Measurements from ENCODE around the gene HIVEP1. TPM values are rescaled to one million over a fixed set of nuclear protein-coding genes. Genes with fewer than 3 reads are reported as not detected.
A peak's percentile ranks its signal among the peaks of the same experiment; 100 is the strongest.

HIVEP1 gene
- total RNA-seq, 1 experiment from 2014 or later = 24.3 TPM

DNA sequence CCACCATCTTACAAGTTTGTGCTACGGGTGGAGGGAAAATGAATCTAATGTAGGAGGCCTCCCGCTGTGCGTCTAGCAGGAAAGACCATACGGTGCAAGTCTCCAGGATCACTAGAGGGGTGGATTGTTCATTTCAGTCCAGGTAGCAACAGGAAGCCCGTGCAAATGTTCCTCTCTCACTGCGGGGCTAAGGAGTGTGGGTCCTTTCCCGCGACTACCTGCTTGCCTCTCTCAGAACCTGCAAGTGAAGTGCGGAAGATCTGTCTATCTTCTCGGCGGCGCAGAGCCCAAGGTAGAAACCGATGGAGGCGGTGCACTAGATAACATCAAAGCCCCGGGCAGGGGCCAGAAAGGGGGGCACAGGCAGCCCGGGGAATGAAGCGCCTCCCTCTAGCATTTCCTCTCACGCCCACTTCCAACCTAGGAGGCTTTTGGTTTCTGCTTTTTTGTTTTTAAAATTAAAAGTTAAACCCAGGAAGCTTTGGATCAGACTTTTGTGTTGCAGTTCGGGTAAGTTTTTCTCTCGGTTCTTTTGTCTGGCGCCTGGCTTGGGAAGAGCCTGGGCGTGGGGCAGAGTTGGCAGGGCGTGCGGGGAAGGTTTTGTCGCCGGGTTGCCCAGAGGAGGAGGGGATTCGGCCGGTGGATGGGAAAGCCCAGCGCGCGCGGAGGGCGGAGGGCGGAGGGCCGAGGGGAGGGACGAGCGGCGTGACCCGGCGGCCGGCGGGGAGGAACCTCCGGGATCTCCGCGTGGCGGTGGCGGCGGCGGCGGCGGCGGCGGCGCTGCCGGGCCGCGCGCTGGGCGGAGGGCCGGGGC, 3.5 kb upstream of the HIVEP1 start:
- ChIA-PET CTCF (no interaction called here), POLR2A (no interaction called here)
- Mint-ChIP-seq H3K4me3 (peak overlapping the region; percentile 88), H3K36me3 (no peaks in the 10 kb centered on the region), H3K4me1 (peaks cover 28% of the 10 kb centered on the region), H3K9me3 (no peaks in the 10 kb centered on the region), H3K27ac (peak overlapping the region; percentile 91), H3K27me3 (ENCODE audit: low read depth) (no peaks in the 10 kb centered on the region; the same call in 1 of the 2 replicates)
- peak; percentile 6 for ATAC-seq
- TF ChIP-seq ZNF396 (CRISPR knock-in tag; IDR thresholded peaks at IDR 0.05; ENCODE audit: borderline replicate concordance) = no peak
- TF ChIP-seq TP53 (CRISPR knock-in tag; IDR thresholded peaks at IDR 0.05) = no peak
- TF ChIP-seq IRF1 (CRISPR knock-in tag; IDR thresholded peaks at IDR 0.05) = no peak
- no peak for TF ChIP-seq TCF7 (CRISPR knock-in tag; IDR thresholded peaks at IDR 0.05; ENCODE audit: low read depth)
- no peak for TF ChIP-seq USF1 (CRISPR knock-in tag; IDR thresholded peaks at IDR 0.05)
- no peak for TF ChIP-seq ZNF425 (CRISPR knock-in tag; conservative IDR thresholded peaks at IDR 0.05)
- TF ChIP-seq TEAD4 (CRISPR knock-in tag; IDR thresholded peaks at IDR 0.05) = no peak
- 0 out of 2 replicates have a peak, but pooled peaks have one; percentile 11 for TF ChIP-seq GABPB1 (CRISPR knock-in tag; IDR thresholded peaks at IDR 0.05)
- no peak for TF ChIP-seq ZSCAN18 (CRISPR knock-in tag; IDR thresholded peaks at IDR 0.05)
- TF ChIP-seq ZNF219 (CRISPR knock-in tag; IDR thresholded peaks at IDR 0.05; ENCODE audit: borderline replicate concordance) = no peak
- TF ChIP-seq ATF2 (CRISPR knock-in tag; IDR thresholded peaks at IDR 0.05; ENCODE audit: borderline replicate concordance, low read depth) = no peak
- TF ChIP-seq, protein P1, sequence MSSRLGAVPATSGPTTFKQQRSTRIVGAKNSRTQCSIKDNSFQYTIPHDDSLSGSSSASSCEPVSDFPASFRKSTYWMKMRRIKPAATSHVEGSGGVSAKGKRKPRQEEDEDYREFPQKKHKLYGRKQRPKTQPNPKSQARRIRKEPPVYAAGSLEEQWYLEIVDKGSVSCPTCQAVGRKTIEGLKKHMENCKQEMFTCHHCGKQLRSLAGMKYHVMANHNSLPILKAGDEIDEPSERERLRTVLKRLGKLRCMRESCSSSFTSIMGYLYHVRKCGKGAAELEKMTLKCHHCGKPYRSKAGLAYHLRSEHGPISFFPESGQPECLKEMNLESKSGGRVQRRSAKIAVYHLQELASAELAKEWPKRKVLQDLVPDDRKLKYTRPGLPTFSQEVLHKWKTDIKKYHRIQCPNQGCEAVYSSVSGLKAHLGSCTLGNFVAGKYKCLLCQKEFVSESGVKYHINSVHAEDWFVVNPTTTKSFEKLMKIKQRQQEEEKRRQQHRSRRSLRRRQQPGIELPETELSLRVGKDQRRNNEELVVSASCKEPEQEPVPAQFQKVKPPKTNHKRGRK (CRISPR knock-in tag; IDR thresholded peaks at IDR 0.05; ENCODE audit: borderline replicate concordance) = no peak
- peak; percentile 74; the same call in 1 of the 2 replicates for TF ChIP-seq AR (CRISPR knock-in tag; IDR thresholded peaks at IDR 0.05)
- DNase-seq (ENCODE audit: low spot score) = peak; percentile 73

All from WTC11 (cell line).